ENCODE results near the gene TMC3. TPM values are rescaled to one million over a fixed set of nuclear protein-coding genes. Genes with fewer than 3 reads are reported as not detected.
"Not testable (repeated sequence)": the region's sequence is repeated elsewhere in the genome, so short reads cannot be mapped to it uniquely, and the experiment has no call there.

The TMC3 gene
- not detected in 2 replicates for total RNA-seq

DNA sequence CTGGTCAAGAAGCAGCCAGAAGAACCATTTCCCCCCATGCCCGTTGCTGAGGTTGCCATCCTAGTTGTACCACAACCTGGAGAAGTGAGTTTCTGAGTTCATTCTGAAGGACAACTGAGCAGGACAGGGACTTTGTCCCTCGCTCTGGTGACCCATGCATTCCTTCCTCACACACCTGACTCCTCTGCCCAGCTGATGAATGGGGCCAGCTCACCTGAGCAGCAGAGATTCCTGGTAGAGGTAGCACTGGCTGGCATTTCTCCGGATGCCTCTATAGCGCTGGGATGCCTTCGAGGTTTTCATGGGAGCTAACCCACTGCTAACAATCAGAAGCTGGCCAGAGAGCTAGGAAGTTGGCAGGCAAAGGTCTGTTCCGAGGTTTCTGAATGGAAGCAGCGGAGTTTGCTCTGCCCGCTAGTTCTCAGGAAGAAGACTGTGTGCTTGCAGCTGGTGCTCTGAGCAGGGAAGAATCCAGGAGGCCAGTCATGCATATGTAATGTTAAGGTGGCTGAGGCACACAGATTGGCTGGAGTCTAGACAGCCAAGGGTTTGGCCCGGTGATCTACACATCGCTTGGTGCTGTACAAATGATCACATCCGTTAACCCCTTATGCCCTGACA lies at the start of gene TMC3:
TMC3 (minus strand) TSS at position 439 of the 621 bp plus-strand sequence; CDS start at position 303, 136 bp downstream.
- peaks cover 5% of the 10 kb centered on the region for H3K27me3 ChIP-seq (ENCODE audit: control insufficient read depth, insufficient read depth, low read length)
- no peaks in the 10 kb centered on the region for H3K36me3 ChIP-seq (ENCODE audit: control insufficient read depth, insufficient read depth, low read length)
- peak; percentile 35 for DNase-seq (ENCODE audit: low read depth)
- no peak for TF ChIP-seq CTCF (IDR thresholded peaks at IDR 0.05; ENCODE audit: insufficient read depth, low read length, poor library complexity, severe bottlenecking)
- H3K4me3 ChIP-seq (ENCODE audit: low read depth, low read length), result no peak within 1 kb of the TSS

GRCh38 chr15:81421461-81421860 lies 47.4 kb upstream of the TMC3 start:
- TF ChIP-seq CTCF (IDR thresholded peaks at IDR 0.05; ENCODE audit: insufficient read depth, low read length, poor library complexity, severe bottlenecking), result no peak
- no peaks in the 10 kb centered on the region for H3K27me3 ChIP-seq (ENCODE audit: control insufficient read depth, insufficient read depth, low read length)
- DNase-seq (ENCODE audit: low read depth), result no peak
- H3K36me3 ChIP-seq (ENCODE audit: control insufficient read depth, insufficient read depth, low read length), result no peaks in the 10 kb centered on the region
- H3K4me3 ChIP-seq (ENCODE audit: low read depth, low read length), result no peak overlapping the region

DNA sequence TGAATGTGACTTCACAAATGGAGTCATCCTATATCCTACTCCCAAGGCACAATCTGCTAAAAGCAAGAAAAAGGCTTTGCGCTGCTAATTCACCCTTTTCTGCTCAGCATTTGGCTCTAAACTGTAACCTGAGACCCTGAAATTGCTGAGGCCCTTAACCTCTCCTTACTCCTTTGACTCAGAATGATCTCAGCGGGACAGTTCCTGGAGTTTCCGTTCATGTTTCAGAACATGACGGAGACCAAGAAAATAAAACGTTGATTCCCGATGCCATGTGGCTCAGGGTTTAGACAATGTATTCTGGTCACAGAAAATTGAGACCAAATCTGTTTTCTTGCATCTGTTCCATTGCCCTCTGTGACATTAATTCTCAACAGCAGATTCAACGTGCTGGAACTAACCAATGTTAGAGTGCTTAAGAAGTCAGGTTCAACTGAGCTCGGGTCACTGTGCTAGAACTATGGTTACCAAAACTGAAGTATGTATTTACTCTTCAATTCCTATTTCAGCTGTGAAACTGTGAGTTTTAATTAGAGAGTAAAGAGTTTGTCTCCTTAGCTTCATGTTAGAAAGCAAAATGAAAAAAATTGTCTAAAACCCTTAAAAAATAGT lies 45.4 kb upstream of the TMC3 start:
- no peak for TF ChIP-seq CTCF (IDR thresholded peaks at IDR 0.05; ENCODE audit: insufficient read depth, low read length, poor library complexity, severe bottlenecking)
- Histone ChIP-seq H3K4me3 (ENCODE audit: low read depth, low read length) (no peak overlapping the region), H3K27me3 (ENCODE audit: control insufficient read depth, insufficient read depth, low read length) (no peaks in the 10 kb centered on the region), H3K36me3 (ENCODE audit: control insufficient read depth, insufficient read depth, low read length) (no peaks in the 10 kb centered on the region)
- DNase-seq (ENCODE audit: low read depth), result no peak

DNA sequence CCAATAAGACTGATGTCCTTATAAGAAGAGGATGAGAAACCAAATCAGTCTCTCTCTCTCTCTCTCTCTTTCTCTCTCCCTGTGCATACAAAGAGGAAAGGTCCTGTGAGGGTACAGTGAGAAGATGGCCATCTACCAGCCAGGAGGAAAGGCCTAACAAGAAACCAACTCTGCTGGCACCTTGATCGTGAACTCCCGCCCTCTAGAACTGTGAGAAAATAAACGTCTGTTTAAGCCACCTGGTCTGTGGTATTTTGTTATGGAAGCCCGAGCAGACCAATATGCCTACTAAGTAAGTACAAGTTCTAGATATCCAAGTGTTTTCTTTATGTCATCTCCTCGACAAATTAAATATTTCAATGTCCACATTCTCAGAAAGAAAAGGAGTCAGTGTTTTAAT lies 44.9 kb upstream of the TMC3 start:
- no peak overlapping the region for H3K4me3 ChIP-seq (ENCODE audit: low read depth, low read length)
- no peak for DNase-seq (ENCODE audit: low read depth)
- TF ChIP-seq CTCF (IDR thresholded peaks at IDR 0.05; ENCODE audit: insufficient read depth, low read length, poor library complexity, severe bottlenecking), result no peak
- no peaks in the 10 kb centered on the region for H3K27me3 ChIP-seq (ENCODE audit: control insufficient read depth, insufficient read depth, low read length)
- H3K36me3 ChIP-seq (ENCODE audit: control insufficient read depth, insufficient read depth, low read length), result no peaks in the 10 kb centered on the region

DNA sequence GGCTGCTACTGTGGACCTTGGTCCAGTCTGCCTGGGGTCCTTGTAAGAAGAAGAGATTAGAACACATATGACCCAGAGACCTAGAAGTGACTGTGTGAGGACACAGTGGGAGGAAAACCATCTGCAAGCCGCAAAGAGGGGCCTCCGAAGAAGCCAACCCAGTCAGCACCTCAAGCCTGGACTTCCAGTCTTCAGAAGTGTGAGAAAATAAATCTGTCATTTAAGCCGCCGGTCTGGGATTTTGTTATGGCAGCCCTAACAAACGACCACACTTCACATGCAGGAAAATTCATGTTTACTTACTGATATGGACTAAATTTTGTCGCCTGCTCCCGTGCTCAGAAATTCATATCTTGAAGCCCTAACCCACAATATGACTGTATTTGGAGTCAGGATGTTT lies 44.4 kb upstream of the TMC3 start:
- no peak overlapping the region for H3K4me3 ChIP-seq (ENCODE audit: low read depth, low read length)
- no peak for DNase-seq (ENCODE audit: low read depth)
- no peak for TF ChIP-seq CTCF (IDR thresholded peaks at IDR 0.05; ENCODE audit: insufficient read depth, low read length, poor library complexity, severe bottlenecking)

DNA sequence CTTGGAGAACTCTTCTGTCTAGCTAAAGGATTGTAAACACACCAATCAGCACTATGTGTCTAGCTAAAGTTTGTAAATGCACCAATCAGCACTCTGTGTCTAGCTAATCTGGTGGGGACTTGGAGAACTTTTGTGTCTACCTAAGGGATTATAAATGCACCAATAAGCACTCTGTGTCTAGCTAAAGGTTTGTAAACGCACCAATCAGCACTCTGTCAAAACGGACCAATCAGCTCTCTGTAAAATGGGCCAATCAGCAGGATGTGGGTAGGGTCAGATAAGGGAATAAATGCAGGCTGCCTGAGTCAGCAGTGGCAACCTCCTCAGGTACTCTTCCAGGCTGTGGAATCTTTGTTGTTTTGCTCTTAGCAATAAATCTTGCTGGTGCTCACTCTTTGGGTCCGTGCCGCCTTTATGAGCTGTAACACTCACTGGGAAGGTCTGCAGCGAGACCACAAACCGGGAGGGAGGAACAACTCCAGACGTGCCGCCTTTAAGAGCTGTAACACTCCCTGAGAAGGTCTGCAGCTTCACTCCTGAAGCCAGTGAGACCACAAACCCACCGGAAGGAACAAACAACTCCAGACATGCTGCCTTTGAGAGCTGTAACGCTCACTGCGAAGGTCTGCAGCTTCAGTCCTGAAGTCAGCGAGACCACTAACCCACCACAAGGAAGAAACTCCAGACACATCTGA lies 40.4 kb upstream of the TMC3 start:
- H3K27me3 ChIP-seq (ENCODE audit: control insufficient read depth, insufficient read depth, low read length); DNase-seq (ENCODE audit: low read depth); H3K4me3 ChIP-seq (ENCODE audit: low read depth, low read length); H3K36me3 ChIP-seq (ENCODE audit: control insufficient read depth, insufficient read depth, low read length): not testable (repeated sequence)

More for the DNA sequence above, 44.4 kb upstream of the TMC3 start:
- Histone ChIP-seq H3K36me3 (ENCODE audit: control insufficient read depth, insufficient read depth, low read length) (no peaks in the 10 kb centered on the region), H3K27me3 (ENCODE audit: control insufficient read depth, insufficient read depth, low read length) (no peaks in the 10 kb centered on the region)

All from kidney epithelial cell (primary cell).